Fibroblast of pulmonary artery (primary cell): ENCODE measurements around the gene FABP7.
A peak's percentile ranks its signal among the peaks of the same experiment; 100 is the strongest.

ENCODE experiments used
- DNase-seq: peaks from one replicate; pipeline ENCODE4 v3.0.0-alpha.2; 2010; ENCODE audit warnings: low read depth
- H3K4me3 ChIP-seq: replicated peaks from 2 replicates; pipeline ENCODE4 v1.5.1; 2011; ENCODE audit warnings: low read depth, mild to moderate bottlenecking, control low read depth, low read length, moderate library complexity
- CTCF ChIP-seq: IDR thresholded peaks from 2 replicates; pipeline ENCODE4 v1.5.1; 2011; ENCODE audit warnings: mild to moderate bottlenecking, control low read depth, low read length, inconsistent platforms; ENCODE audit errors: missing control alignments

Gene FABP7

GRCh38 chr6:122779667-122780066 lies at the start of gene FABP7:
FABP7 (plus strand) TSS chr6:122779716; CDS start chr6:122779795, 79 bp downstream.
- TF ChIP-seq CTCF, result no peak
- DNase-seq, result no peak
- no peak within 1 kb of the TSS for H3K4me3 ChIP-seq

GRCh38 chr6:122730334-122730733 lies 49.2 kb upstream of the FABP7 start:
- no peak for TF ChIP-seq CTCF
- no peak overlapping the region for H3K4me3 ChIP-seq
- DNase-seq, result no peak

- peak; percentile 72 for TF ChIP-seq CTCF
- peak; percentile 65 for DNase-seq
- H3K4me3 ChIP-seq, result no peak overlapping the region
Measured at GRCh38 chr6:122730775-122731386, 48.6 kb upstream of the FABP7 start.

GRCh38 chr6:122733259-122733658 lies 46.3 kb upstream of the FABP7 start:
- H3K4me3 ChIP-seq, result no peak overlapping the region
- TF ChIP-seq CTCF, result no peak
- DNase-seq, result no peak

- TF ChIP-seq CTCF, result no peak
- no peak overlapping the region for H3K4me3 ChIP-seq
Measured at GRCh38 chr6:122734529-122735395, 44.8 kb upstream of the FABP7 start.

GRCh38 chr6:122735582-122735981 lies 43.9 kb upstream of the FABP7 start:
- no peak for TF ChIP-seq CTCF
- H3K4me3 ChIP-seq, result no peak overlapping the region
- DNase-seq, result no peak

More at GRCh38 chr6:122734529-122735395, 44.8 kb upstream of the FABP7 start:
- no peak for DNase-seq

- DNase-seq, result no peak
- H3K4me3 ChIP-seq, result no peak overlapping the region
- no peak for TF ChIP-seq CTCF
Measured at GRCh38 chr6:122736163-122736562, 43.4 kb upstream of the FABP7 start.
